Measurements from ENCODE around the gene ETNK2. TPM values are rescaled to one million over a fixed set of nuclear protein-coding genes. Genes with fewer than 3 reads are reported as not detected.

Gene ETNK2
- total and polyA plus RNA-seq, 2 of the 4 experiments (the other 2 are of a cell fraction) = 18.9 to 26.0 TPM

GRCh38 chr1:204146309-204146708 is 5.5 kb downstream of the ETNK2 start:
- Histone ChIP-seq H3K4me3 (ENCODE audit: insufficient read depth, low read depth, low read length) (no peak overlapping the region), H3K27ac (ENCODE audit: insufficient read depth, low read length) (no peak overlapping the region), H4K5ac (ENCODE audit: low read depth, low read length) (no peak overlapping the region), H3K4me1 (ENCODE audit: control insufficient read depth, insufficient read depth, low read length) (peaks cover 2% of the 10 kb centered on the region; the same call in 1 of the 2 replicates), H3K56ac (ENCODE audit: extremely low read depth, insufficient read depth, low read length) (no peak overlapping the region), H3K23ac (ENCODE audit: low read depth, low read length) (no peak overlapping the region), H2BK120ac (ENCODE audit: low read depth, low read length) (no peak overlapping the region), H3K9me1 (ENCODE audit: insufficient read depth, low read length) (no peaks in the 10 kb centered on the region), H4K91ac (ENCODE audit: insufficient read depth, low read depth, low read length) (no peak overlapping the region), H4K8ac (ENCODE audit: low read depth in 2 of 2, low read length in 2 of 2) (no peak overlapping the region), H3K36me3 (ENCODE audit: control insufficient read depth, insufficient read depth, low read length) (peaks cover 12% of the 10 kb centered on the region), H3K14ac (replicated peaks; ENCODE audit: low read depth, low read length) (no peak overlapping the region), H3K18ac (ENCODE audit: low read depth, low read length) (no peak overlapping the region), H3K9ac (ENCODE audit: low read depth, low read length) (no peak overlapping the region), H2AK5ac (ENCODE audit: low read depth, low read length) (no peak overlapping the region), H2AFZ (replicated peaks; ENCODE audit: low read length, poor library complexity) (no peak overlapping the region), H2BK15ac (ENCODE audit: low read depth, low read length) (no peak overlapping the region), H3K4me2 (ENCODE audit: low read depth, low read length) (no peak overlapping the region), H3K27me3 (ENCODE audit: control insufficient read depth, insufficient read depth, low read length) (no peaks in the 10 kb centered on the region), H3K79me1 (ENCODE audit: low read depth in 1 of 2, low read length in 2 of 2) (peaks cover 0 to 2% of the 10 kb centered on the region in 2 experiments; a peak in 2 of 4 replicates), H2BK5ac (ENCODE audit: low read depth, low read length, poor library complexity, severe bottlenecking) (no peak overlapping the region), H2AK9ac (replicated peaks; ENCODE audit: low read depth, low read length, poor library complexity) (no peak overlapping the region), H2BK20ac (ENCODE audit: low read depth, low read length) (no peak overlapping the region), H3K9me3 (ENCODE audit: control insufficient read depth, insufficient read depth, low read length) (no peaks in the 10 kb centered on the region), H4K20me1 (ENCODE audit: insufficient read depth, low read length) (no peaks in the 10 kb centered on the region), H3K4ac (ENCODE audit: low read depth, low read length) (no peak overlapping the region)
- CTCF ChIA-PET = no interaction called here
- intact Hi-C loops (cut with micrococcal nuclease) (no loop called here), in situ Hi-C loops (cut with MboI; ENCODE audit: low sequenced_read_pairs) (no loop called here), dilution Hi-C loops (cut with HindIII; ENCODE audit: low sequenced_read_pairs, unreplicated experiment) (loop anchor here (25.0 kb wide), 1 partner anchor 284 kb away; the partner anchor contains the start of gene SNRPE)
- TF ChIP-seq ELK1 (IDR thresholded peaks at IDR 0.05; ENCODE audit: borderline replicate concordance, low read depth, low read length) = no peak
- no peak for TF ChIP-seq RAD21 (IDR thresholded peaks at IDR 0.05; ENCODE audit: low read length)
- ATAC-seq (ENCODE audit: low read depth) = no peak
- BruUV-seq (replicated peaks) = no TSS peak
- POLR2A ChIA-PET (ENCODE audit: unreplicated experiment) = no interaction called here
- no CpG with 5 or more reads among the region's 6 CpGs for WGBS, 2 experiments (ENCODE audit: extremely low coverage in 2 of 2, insufficient read length in 1 of 2)
- DNase-seq = no peak
